OCI-LY7 (cell line): ENCODE data around the gene LPAR3. TPM values are rescaled to one million over a fixed set of nuclear protein-coding genes. Genes with fewer than 3 reads are reported as not detected.

Experiments used
- BruUV-seq: library from RNA; stranded (reverse); fragments of 400-500 nt; replicated peaks from 2 replicates; lab custom pipeline; 2021; lab: Mats Ljungman, UMichigan
- CTCF ChIA-PET: fragments of 300-600 bp; sonication (Branson Sonifier 250); formaldehyde crosslinking; loops from one replicate; lab custom pipeline; 2022; ENCODE audit warnings: antibody characterized with exemption; ENCODE audit not compliant: unreplicated experiment; lab: Charles Lee
- POLR2A ChIA-PET: fragments of 300-600 bp; sonication (Branson Sonifier 250); formaldehyde crosslinking; loops from one replicate; lab custom pipeline; 2022; ENCODE audit warnings: antibody characterized with exemption; lab: Charles Lee
- DNase-seq: peaks from one replicate; pipeline ENCODE4 v3.0.0-alpha.2; 2015; ENCODE audit warnings: low spot score
- H2AFZ ChIP-seq: fragments of 200-600 bp; sonication (generic), shearing (Covaris generic); 2 replicates; pipeline ENCODE4 v1.6.1; 2014; ENCODE audit warnings: mild to moderate bottlenecking, antibody characterized with exemption, low read length, moderate library complexity
- H3K27ac ChIP-seq: fragments of 200-600 bp; sonication (generic); 2 replicates; pipeline ENCODE4 v1.5.1; 2014; ENCODE audit warnings: mixed run types, low read depth, mild to moderate bottlenecking, moderate library complexity, low read length, inconsistent platforms; ENCODE audit not compliant: poor library complexity, severe bottlenecking
- H3K36me3 ChIP-seq: fragments of 200-600 bp; sonication (generic); 2 replicates; pipeline ENCODE4 v1.6.1; 2014; ENCODE audit warnings: mild to moderate bottlenecking, antibody characterized with exemption, low read length, moderate library complexity, mixed read lengths; ENCODE audit not compliant: insufficient read depth
- H3K4me1 ChIP-seq: fragments of 200-600 bp; sonication (generic); 2 replicates; pipeline ENCODE4 v1.5.1; 2014; ENCODE audit warnings: mild to moderate bottlenecking, low read length; ENCODE audit not compliant: insufficient read depth, poor library complexity, severe bottlenecking
- H3K4me2 ChIP-seq: fragments of 200-600 bp; sonication (generic); 2 replicates; pipeline ENCODE4 v1.6.1; 2014; ENCODE audit warnings: mild to moderate bottlenecking, low read length
- H3K4me3 ChIP-seq: fragments of 200-600 bp; sonication (generic); 2 replicates; pipeline ENCODE4 v1.5.1; 2014; ENCODE audit warnings: mild to moderate bottlenecking, low read depth, low read length; ENCODE audit not compliant: poor library complexity, severe bottlenecking
- H3K79me2 ChIP-seq: fragments of 200-600 bp; sonication (generic); 2 replicates; pipeline ENCODE4 v1.6.1; 2016; ENCODE audit warnings: low read depth, mild to moderate bottlenecking, low read length, moderate library complexity, mixed read lengths; ENCODE audit not compliant: insufficient read depth
- H3K9me2 ChIP-seq: fragments of 200-600 bp; sonication (generic); 2 replicates; pipeline ENCODE4 v1.6.1; 2016; ENCODE audit warnings: mild to moderate bottlenecking, low read length, mixed read lengths; ENCODE audit not compliant: insufficient read depth
- H3K9me3 ChIP-seq: fragments of 200-600 bp; sonication (generic); 2 replicates; pipeline ENCODE4 v1.6.1; 2014; ENCODE audit warnings: mild to moderate bottlenecking, mixed run types, low read length, mixed read lengths
- H4K20me1 ChIP-seq: fragments of 200-600 bp; sonication (generic); 2 replicates; pipeline ENCODE4 v1.6.1; 2014; ENCODE audit warnings: mild to moderate bottlenecking, antibody characterized with exemption, low read length, moderate library complexity, mixed read lengths; ENCODE audit not compliant: insufficient read depth
- EZH2phosphoT487 ChIP-seq: fragments of 200-600 bp; sonication (generic); IDR thresholded peaks from 2 replicates; pipeline ENCODE4 v1.6.1; 2018; ENCODE audit warnings: low read depth, borderline replicate concordance, mild to moderate bottlenecking, mixed run types, antibody characterized with exemption, low read length, moderate library complexity, mixed read lengths
- intact Hi-C: fragments of 100-400 bp; cut with micrococcal nuclease; formaldehyde crosslinking; loops from one replicate; pipeline ENCODE4 v1.10.0; 2022; ENCODE audit not compliant: unreplicated experiment
- total RNA-seq, 2 experiments: library from RNA; depleted of rRNA in 1 of 2; stranded (reverse); fragments of >200 nt in 1 of 2; shearing (Covaris generic) in 1 of 2; gene quantifications; 2 replicates each; pipeline ENCODE4 v1.2.3, GENCODE V29; 2014 to 2022
- TF ChIP-seq, protein P1 (sequence below): fragments of 200-600 bp; sonication (generic); conservative IDR thresholded peaks from 2 replicates; pipeline ENCODE4 v1.5.1; 2014; ENCODE audit warnings: mild to moderate bottlenecking, antibody characterized with exemption, low read length, moderate library complexity, mixed read lengths

Gene LPAR3
- total RNA-seq, 2 experiments from 2014 or later = not detected

- intact Hi-C loops = no loop called here
- POLR2A ChIA-PET = interaction anchor here (0.9 to 1.5 kb wide), 2 partner anchors 13 to 15 kb away, joined by 3 to 4 read pairs; no protein-coding TSS in a partner anchor
- CTCF ChIA-PET = interaction anchor here (0.8 kb wide), 1 partner anchor 402 kb away, joined by 3 read pairs; no protein-coding TSS in a partner anchor
Observed at GRCh38 chr1:84856726-84857270, 36.2 kb downstream of the LPAR3 start.

GRCh38 chr1:84855691-84856630, 37.0 kb downstream of the LPAR3 start:
- H4K20me1 ChIP-seq = no peaks in the 10 kb centered on the region
- no peaks in the 10 kb centered on the region for H3K9me3 ChIP-seq
- BruUV-seq = no TSS peak
- no peak overlapping the region for H3K27ac ChIP-seq
- TF ChIP-seq, protein P1, sequence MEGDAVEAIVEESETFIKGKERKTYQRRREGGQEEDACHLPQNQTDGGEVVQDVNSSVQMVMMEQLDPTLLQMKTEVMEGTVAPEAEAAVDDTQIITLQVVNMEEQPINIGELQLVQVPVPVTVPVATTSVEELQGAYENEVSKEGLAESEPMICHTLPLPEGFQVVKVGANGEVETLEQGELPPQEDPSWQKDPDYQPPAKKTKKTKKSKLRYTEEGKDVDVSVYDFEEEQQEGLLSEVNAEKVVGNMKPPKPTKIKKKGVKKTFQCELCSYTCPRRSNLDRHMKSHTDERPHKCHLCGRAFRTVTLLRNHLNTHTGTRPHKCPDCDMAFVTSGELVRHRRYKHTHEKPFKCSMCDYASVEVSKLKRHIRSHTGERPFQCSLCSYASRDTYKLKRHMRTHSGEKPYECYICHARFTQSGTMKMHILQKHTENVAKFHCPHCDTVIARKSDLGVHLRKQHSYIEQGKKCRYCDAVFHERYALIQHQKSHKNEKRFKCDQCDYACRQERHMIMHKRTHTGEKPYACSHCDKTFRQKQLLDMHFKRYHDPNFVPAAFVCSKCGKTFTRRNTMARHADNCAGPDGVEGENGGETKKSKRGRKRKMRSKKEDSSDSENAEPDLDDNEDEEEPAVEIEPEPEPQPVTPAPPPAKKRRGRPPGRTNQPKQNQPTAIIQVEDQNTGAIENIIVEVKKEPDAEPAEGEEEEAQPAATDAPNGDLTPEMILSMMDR = no peak
- no peak for TF ChIP-seq EZH2phosphoT487
- H3K79me2 ChIP-seq = no peaks in the 10 kb centered on the region
- H3K4me3 ChIP-seq = no peak overlapping the region
- H3K36me3 ChIP-seq = no peaks in the 10 kb centered on the region
- H3K9me2 ChIP-seq = no peaks in the 10 kb centered on the region
- CTCF ChIA-PET = interaction anchor here (0.8 kb wide), 1 partner anchor 403 kb away, joined by 3 read pairs; no protein-coding TSS in a partner anchor
- H3K4me2 ChIP-seq = no peak overlapping the region
- H3K4me1 ChIP-seq = peaks cover 10% of the 10 kb centered on the region
- POLR2A ChIA-PET = interaction anchor here (0.9 to 1.5 kb wide), 2 partner anchors 12 to 14 kb away, joined by 3 to 4 read pairs; no protein-coding TSS in a partner anchor
- intact Hi-C loops = no loop called here
- no peak for DNase-seq
- no peak overlapping the region for H2AFZ ChIP-seq

More at GRCh38 chr1:84856726-84857270, 36.2 kb downstream of the LPAR3 start:
- H3K36me3 ChIP-seq = no peaks in the 10 kb centered on the region
- H3K79me2 ChIP-seq = no peaks in the 10 kb centered on the region
- H4K20me1 ChIP-seq = no peaks in the 10 kb centered on the region
- H3K4me3 ChIP-seq = no peak overlapping the region
- H3K9me3 ChIP-seq = no peaks in the 10 kb centered on the region
- TF ChIP-seq EZH2phosphoT487 = no peak
- TF ChIP-seq, protein P1 = no peak
- H3K9me2 ChIP-seq = no peaks in the 10 kb centered on the region
- BruUV-seq = no TSS peak
- H3K4me1 ChIP-seq = peaks cover 10% of the 10 kb centered on the region
- no peak for DNase-seq
- H2AFZ ChIP-seq = no peak overlapping the region
- no peak overlapping the region for H3K27ac ChIP-seq
- no peak overlapping the region for H3K4me2 ChIP-seq
